H9 (cell line): ENCODE measurements around the gene RABIF. TPM values are rescaled to one million over a fixed set of nuclear protein-coding genes. Genes with fewer than 3 reads are reported as not detected.
"Not testable (repeated sequence)": the region's sequence is repeated elsewhere in the genome, so short reads cannot be mapped to it uniquely, and the experiment has no call there.

ENCODE experiments used
- DNase-seq: peaks from one replicate; pipeline ENCODE4 v3.0.0-alpha.2; 2017
- H2AFZ ChIP-seq: one replicate; pipeline ENCODE4 v1.6.1; 2013; ENCODE audit warnings: mild to moderate bottlenecking, low read length, control low read depth, moderate library complexity
- H2AK5ac ChIP-seq: 2 replicates; pipeline ENCODE4 v1.6.1; 2013; ENCODE audit warnings: low read length, control low read depth, mixed read lengths; ENCODE audit not compliant: insufficient read length
- H2BK120ac ChIP-seq: one replicate; pipeline ENCODE4 v1.6.1; 2013; ENCODE audit warnings: low read depth, mild to moderate bottlenecking, low read length, control low read depth, inconsistent platforms; ENCODE audit not compliant: poor library complexity, severe bottlenecking
- H2BK12ac ChIP-seq: 2 replicates; pipeline ENCODE4 v1.6.1; 2013; ENCODE audit warnings: low read length, control low read depth, mixed read lengths, low read depth; ENCODE audit not compliant: insufficient read length
- H2BK15ac ChIP-seq: 2 replicates; pipeline ENCODE4 v1.6.1; 2013; ENCODE audit warnings: low read depth, low read length, control low read depth
- H2BK20ac ChIP-seq: one replicate; pipeline ENCODE4 v1.6.1; 2013; ENCODE audit warnings: low read depth, mild to moderate bottlenecking, low read length, control low read depth, inconsistent platforms; ENCODE audit not compliant: poor library complexity, severe bottlenecking
- H2BK5ac ChIP-seq: 2 replicates; pipeline ENCODE4 v1.6.1; 2013; ENCODE audit warnings: low read length, control low read depth, mixed read lengths; ENCODE audit not compliant: insufficient read length
- H3K14ac ChIP-seq: 2 replicates; pipeline ENCODE4 v1.6.1; 2013; ENCODE audit warnings: low read length, control low read depth; ENCODE audit not compliant: insufficient read depth
- H3K18ac ChIP-seq: 2 replicates; pipeline ENCODE4 v1.6.1; 2013; ENCODE audit warnings: low read depth, mild to moderate bottlenecking, mixed read lengths, low read length, control low read depth; ENCODE audit not compliant: insufficient read length
- H3K23ac ChIP-seq: 2 replicates; pipeline ENCODE4 v1.6.1; 2013; ENCODE audit warnings: low read length, control low read depth, mixed read lengths, low read depth; ENCODE audit not compliant: insufficient read length
- H3K23me2 ChIP-seq: 2 replicates; pipeline ENCODE4 v1.6.1; 2013; ENCODE audit warnings: low read depth, mild to moderate bottlenecking, mixed read lengths, low read length, control low read depth; ENCODE audit not compliant: insufficient read length, poor library complexity, severe bottlenecking
- H3K27ac ChIP-seq: 2 replicates; pipeline ENCODE4 v1.5.1; 2013; ENCODE audit warnings: low read length, control low read depth, mixed read lengths, low read depth; ENCODE audit not compliant: insufficient read length
- H3K27me3 ChIP-seq: 2 replicates; pipeline ENCODE4 v1.6.1; 2013; ENCODE audit warnings: low read length, control low read depth, inconsistent platforms; ENCODE audit not compliant: insufficient read depth
- H3K4ac ChIP-seq: 2 replicates; pipeline ENCODE4 v1.6.1; 2013; ENCODE audit warnings: low read depth, mild to moderate bottlenecking, control low read depth, inconsistent platforms, low read length, moderate library complexity
- H3K4me1 ChIP-seq: 2 replicates; pipeline ENCODE4 v1.6.1; 2013; ENCODE audit warnings: low read length, control low read depth, inconsistent platforms; ENCODE audit not compliant: insufficient read depth
- H3K4me2 ChIP-seq: 2 replicates; pipeline ENCODE4 v1.6.1; 2013; ENCODE audit warnings: low read length, control low read depth, mixed read lengths; ENCODE audit not compliant: insufficient read length, insufficient read depth
- H3K56ac ChIP-seq: 2 replicates; pipeline ENCODE4 v1.6.1; 2013; ENCODE audit warnings: low read depth, mild to moderate bottlenecking, mixed read lengths, low read length, control low read depth; ENCODE audit not compliant: insufficient read length
- H3K79me1 ChIP-seq: 2 replicates; pipeline ENCODE4 v1.6.1; 2013; ENCODE audit warnings: low read depth, mild to moderate bottlenecking, moderate library complexity, low read length, control low read depth, inconsistent platforms; ENCODE audit not compliant: insufficient read depth, poor library complexity, severe bottlenecking
- H3K79me2 ChIP-seq: 2 replicates; pipeline ENCODE4 v1.6.1; 2013; ENCODE audit warnings: low read length, control low read depth, inconsistent platforms; ENCODE audit not compliant: insufficient read depth
- H3K9ac ChIP-seq: 2 replicates; pipeline ENCODE4 v1.6.1; 2013; ENCODE audit warnings: low read length, control low read depth, mixed read lengths; ENCODE audit not compliant: insufficient read length; ENCODE audit errors: extremely low read depth
- H3K9me3 ChIP-seq: one replicate; pipeline ENCODE4 v1.6.1; 2013; ENCODE audit warnings: low read depth, low read length, inconsistent platforms; ENCODE audit not compliant: control insufficient read depth
- H3T11ph ChIP-seq: one replicate; pipeline ENCODE4 v1.6.1; 2013; ENCODE audit warnings: mild to moderate bottlenecking, low read length, control low read depth, inconsistent platforms
- H4K20me1 ChIP-seq: one replicate; pipeline ENCODE4 v1.6.1; 2013; ENCODE audit not compliant: control insufficient read depth, insufficient read length, insufficient read depth
- H4K5ac ChIP-seq: 2 replicates; pipeline ENCODE4 v1.6.1; 2013; ENCODE audit warnings: low read depth, mild to moderate bottlenecking, mixed read lengths, low read length, control low read depth; ENCODE audit not compliant: insufficient read length
- H4K8ac ChIP-seq: replicated peaks from 2 replicates; pipeline ENCODE4 v1.6.1; 2013; ENCODE audit warnings: low read length, control low read depth, mixed read lengths, low read depth; ENCODE audit not compliant: insufficient read length
- H4K91ac ChIP-seq: 2 replicates; pipeline ENCODE4 v1.6.1; 2013; ENCODE audit warnings: low read depth, mild to moderate bottlenecking, moderate library complexity, mixed read lengths, low read length, control low read depth; ENCODE audit not compliant: insufficient read length
- H3K27ac Mint-ChIP-seq, 3 experiments: 2 replicates in 2 of 3; 3 replicates in 1 of 3; pipeline ENCODE4 v1.8.0; 2020 to 2021; ENCODE audit warnings: mixed read lengths in 3 of 3, mild to moderate bottlenecking in 1 of 3, moderate library complexity in 1 of 3
- H3K27me3 Mint-ChIP-seq: 2 replicates; pipeline ENCODE4 v1.8.0; 2021; ENCODE audit warnings: low read depth, mild to moderate bottlenecking, moderate library complexity, mixed read lengths
- H3K36me3 Mint-ChIP-seq, 3 experiments: 2 replicates in 2 of 3; 3 replicates in 1 of 3; pipeline ENCODE4 v1.8.0; 2020 to 2021; ENCODE audit warnings: low read depth in 3 of 3, mixed read lengths in 3 of 3; ENCODE audit not compliant: insufficient read depth in 1 of 3
- H3K4me1 Mint-ChIP-seq, 2 experiments: 2 replicates each; pipeline ENCODE4 v1.8.0; 2020; ENCODE audit warnings: mixed read lengths in 2 of 2
- H3K4me3 Mint-ChIP-seq, 2 experiments: 2 replicates in 1 of 2; 3 replicates in 1 of 2; pipeline ENCODE4 v1.8.0; 2020 to 2021; ENCODE audit warnings: mild to moderate bottlenecking in 2 of 2, mixed read lengths in 2 of 2, moderate library complexity in 1 of 2
- H3K9me3 Mint-ChIP-seq, 2 experiments: 2 replicates in 1 of 2; 3 replicates in 1 of 2; pipeline ENCODE4 v1.8.0; 2020; ENCODE audit warnings: mild to moderate bottlenecking in 2 of 2, mixed read lengths in 2 of 2, moderate library complexity in 1 of 2
- WGBS: extraction: QIAGEN DNeasy Blood & Tissue Kit; methylation state at CpG from one replicate; pipeline ENCODE4 v1.1.7; 2013; ENCODE audit warnings: missing lambda C conversion rate, low lambda C conversion rate, mixed read lengths; ENCODE audit not compliant: insufficient read length; ENCODE audit errors: extremely low coverage; 5-methylcytosine and 5-hydroxymethylcytosine counted together
- total RNA-seq: library from RNA; stranded (reverse); gene quantifications from 2 replicates; pipeline ENCODE4 v1.2.1, GENCODE V29; 2021
- TF ChIP-seq, protein P1 (sequence below): fragments of 200-600 bp; sonication (generic); conservative IDR thresholded peaks from 3 replicates; pipeline ENCODE4 v1.8.0; 2021; ENCODE audit warnings: antibody characterized with exemption, mild to moderate bottlenecking

Gene RABIF
- total RNA-seq, 1 experiment from 2014 or later = 8.3 TPM

DNA sequence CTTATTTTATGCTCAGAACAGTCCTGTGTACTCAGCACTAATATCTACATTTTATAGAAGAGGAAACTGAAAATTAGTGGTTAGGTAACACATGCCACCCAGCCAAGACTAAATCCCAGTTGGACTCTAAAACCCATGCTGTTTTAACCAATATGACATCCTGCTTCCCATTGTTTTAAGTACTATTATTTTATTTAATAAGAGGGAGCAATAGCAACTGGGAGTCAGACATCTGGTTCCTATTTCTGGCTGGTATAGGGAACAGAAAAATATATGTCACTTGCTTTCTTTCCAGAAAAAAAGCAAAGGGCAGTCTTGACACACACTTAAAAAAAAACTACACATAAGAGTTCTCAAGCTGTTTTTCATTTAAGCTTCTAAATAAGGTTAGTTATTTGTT lies 26.2 kb upstream of the RABIF start:
- Histone ChIP-seq H3K4ac (no peak overlapping the region), H3K56ac (no peak overlapping the region), H3K9me3 (no peaks in the 10 kb centered on the region), H3K9ac (no peak overlapping the region), H3K79me1 (no peaks in the 10 kb centered on the region), H2BK120ac (no peak overlapping the region), H3K18ac (no peak overlapping the region), H3K79me2 (no peaks in the 10 kb centered on the region), H3K23me2 (no peaks in the 10 kb centered on the region), H3T11ph (no peak overlapping the region), H2BK5ac (no peak overlapping the region), H3K23ac (no peak overlapping the region), H3K14ac (no peak overlapping the region), H3K27ac (no peak overlapping the region), H2BK15ac (no peak overlapping the region), H3K4me2 (no peak overlapping the region), H2BK20ac (no peak overlapping the region), H3K4me1 (no peaks in the 10 kb centered on the region), H2AFZ (no peak overlapping the region), H4K8ac (no peak overlapping the region), H4K91ac (no peak overlapping the region), H3K27me3 (no peaks in the 10 kb centered on the region), H4K5ac (no peak overlapping the region), H2BK12ac (no peak overlapping the region), H2AK5ac (no peak overlapping the region), H4K20me1 (no peaks in the 10 kb centered on the region)
- H3K9me3 Mint-ChIP-seq = no peaks in the 10 kb centered on the region
- H3K4me1 Mint-ChIP-seq = no peaks in the 10 kb centered on the region
- no peak overlapping the region for H3K4me3 Mint-ChIP-seq
- DNase-seq = no peak
- no peaks in the 10 kb centered on the region for H3K27me3 Mint-ChIP-seq
- TF ChIP-seq, protein P1, sequence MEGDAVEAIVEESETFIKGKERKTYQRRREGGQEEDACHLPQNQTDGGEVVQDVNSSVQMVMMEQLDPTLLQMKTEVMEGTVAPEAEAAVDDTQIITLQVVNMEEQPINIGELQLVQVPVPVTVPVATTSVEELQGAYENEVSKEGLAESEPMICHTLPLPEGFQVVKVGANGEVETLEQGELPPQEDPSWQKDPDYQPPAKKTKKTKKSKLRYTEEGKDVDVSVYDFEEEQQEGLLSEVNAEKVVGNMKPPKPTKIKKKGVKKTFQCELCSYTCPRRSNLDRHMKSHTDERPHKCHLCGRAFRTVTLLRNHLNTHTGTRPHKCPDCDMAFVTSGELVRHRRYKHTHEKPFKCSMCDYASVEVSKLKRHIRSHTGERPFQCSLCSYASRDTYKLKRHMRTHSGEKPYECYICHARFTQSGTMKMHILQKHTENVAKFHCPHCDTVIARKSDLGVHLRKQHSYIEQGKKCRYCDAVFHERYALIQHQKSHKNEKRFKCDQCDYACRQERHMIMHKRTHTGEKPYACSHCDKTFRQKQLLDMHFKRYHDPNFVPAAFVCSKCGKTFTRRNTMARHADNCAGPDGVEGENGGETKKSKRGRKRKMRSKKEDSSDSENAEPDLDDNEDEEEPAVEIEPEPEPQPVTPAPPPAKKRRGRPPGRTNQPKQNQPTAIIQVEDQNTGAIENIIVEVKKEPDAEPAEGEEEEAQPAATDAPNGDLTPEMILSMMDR = no peak
- H3K27ac Mint-ChIP-seq = no peak overlapping the region
- peaks cover 7 to 82% (median 65%) of the 10 kb centered on the region in 3 experiments; a peak in 6 of 7 replicates for H3K36me3 Mint-ChIP-seq

DNA sequence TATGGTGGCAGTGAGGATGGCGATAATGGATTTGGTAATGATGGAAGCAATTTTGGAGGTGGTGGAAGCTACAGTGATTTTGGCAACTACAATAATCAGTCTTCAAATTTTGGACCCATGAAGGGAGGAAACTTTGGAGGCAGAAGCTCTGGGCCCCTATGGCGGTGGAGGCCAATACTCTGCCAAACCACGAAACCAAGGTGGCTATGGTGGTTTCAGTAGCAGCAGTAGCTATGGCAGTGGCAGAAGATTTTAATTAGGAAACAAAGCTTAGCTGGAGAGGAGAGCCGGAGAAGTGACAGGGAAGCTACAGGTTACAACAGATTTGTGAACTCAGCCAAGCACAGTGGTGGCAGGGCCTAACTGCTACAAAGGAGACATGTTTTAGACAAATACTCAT lies 23.5 kb upstream of the RABIF start:
- H2BK5ac ChIP-seq, H3K18ac ChIP-seq, H4K8ac ChIP-seq, H3K27ac ChIP-seq, H3K9me3 Mint-ChIP-seq, H3K14ac ChIP-seq, H3K27me3 Mint-ChIP-seq, DNase-seq, H2AK5ac ChIP-seq, H3K79me1 ChIP-seq, H4K5ac ChIP-seq, H2AFZ ChIP-seq, H3K4me2 ChIP-seq, H3K9ac ChIP-seq, H3K27ac Mint-ChIP-seq, H3K4me1 Mint-ChIP-seq, H2BK120ac ChIP-seq, H3K4me3 Mint-ChIP-seq, H3K23me2 ChIP-seq, H3T11ph ChIP-seq, H4K20me1 ChIP-seq, H3K9me3 ChIP-seq, H3K4me1 ChIP-seq, H2BK20ac ChIP-seq, H3K56ac ChIP-seq, H3K4ac ChIP-seq, H2BK12ac ChIP-seq, H3K79me2 ChIP-seq, H3K23ac ChIP-seq, H2BK15ac ChIP-seq, H3K27me3 ChIP-seq, H4K91ac ChIP-seq: not testable (repeated sequence)
- WGBS = no CpG with 5 or more reads among the region's 4 CpGs
- peaks cover 5 to 78% (median 54%) of the 10 kb centered on the region in 3 experiments; a peak in 6 of 7 replicates for H3K36me3 Mint-ChIP-seq
